IPS-15b (cell line): ENCODE data around the gene RGS3.

Experiments
- H3K27me3 ChIP-seq: one replicate; pipeline ENCODE4 v1.6.1; 2013; ENCODE audit warnings: low read length; ENCODE audit not compliant: control insufficient read depth, insufficient read depth
- H3K36me3 ChIP-seq: one replicate; pipeline ENCODE4 v1.6.1; 2013; ENCODE audit warnings: low read length; ENCODE audit not compliant: control insufficient read depth, insufficient read depth
- H3K4me1 ChIP-seq: one replicate; pipeline ENCODE4 v1.6.1; 2013; ENCODE audit warnings: mild to moderate bottlenecking, low read length; ENCODE audit not compliant: control insufficient read depth, insufficient read depth
- H3K4me3 ChIP-seq: one replicate; pipeline ENCODE4 v1.5.1; 2013; ENCODE audit warnings: low read depth, low read length
- H3K9ac ChIP-seq: one replicate; pipeline ENCODE4 v1.6.1; 2013; ENCODE audit warnings: low read depth, mild to moderate bottlenecking, low read length
- H3K9me3 ChIP-seq: one replicate; pipeline ENCODE4 v1.6.1; 2013; ENCODE audit warnings: mild to moderate bottlenecking, low read length; ENCODE audit not compliant: control insufficient read depth, insufficient read depth

RGS3 gene

DNA sequence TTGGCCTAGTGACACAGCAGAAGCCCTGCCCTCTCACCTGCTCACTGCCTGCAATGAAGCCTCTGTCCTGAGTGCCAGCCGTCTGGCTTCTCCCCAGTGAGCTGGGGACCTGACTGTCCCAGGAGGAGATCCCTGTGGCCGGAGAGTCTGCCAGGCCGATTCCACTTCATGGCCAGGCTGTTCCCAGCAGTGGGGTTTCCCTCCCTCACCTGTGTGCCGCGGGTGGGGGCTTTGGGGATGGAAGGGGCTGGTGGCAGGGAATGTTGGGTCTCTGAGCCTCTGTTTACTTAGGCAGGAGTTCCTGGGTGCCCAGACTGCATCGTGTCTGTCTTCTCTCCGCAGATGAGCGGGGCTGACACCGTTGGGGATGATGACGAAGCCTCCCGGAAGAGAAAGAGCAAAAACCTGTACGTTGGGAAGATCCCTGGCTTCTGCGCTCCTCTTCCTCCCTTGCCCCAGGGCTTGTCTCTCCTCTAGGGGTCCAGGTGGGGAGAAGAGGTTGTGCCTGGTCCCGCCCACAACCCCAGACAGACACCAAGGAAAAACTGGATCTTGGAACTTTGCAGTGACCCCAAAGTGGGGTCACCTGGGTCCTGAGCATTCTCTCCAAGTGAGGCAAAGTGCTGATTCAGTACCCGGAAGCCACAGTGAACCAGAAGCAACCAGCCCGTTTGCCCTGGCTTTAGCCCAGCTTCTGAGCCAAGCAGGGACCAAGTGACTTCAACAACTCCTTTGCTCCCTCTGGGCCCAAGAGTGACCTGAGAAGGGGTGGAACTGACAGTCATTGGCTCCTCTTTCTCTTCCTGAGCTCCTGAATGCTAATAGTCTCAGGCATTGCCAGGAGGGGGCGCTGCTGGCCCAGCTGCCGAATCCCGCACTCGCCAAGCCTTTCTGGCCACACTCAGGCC lies 127.7 kb downstream of the RGS3 start:
- Histone ChIP-seq H3K4me3 (no peak overlapping the region), H3K9me3 (no peaks in the 10 kb centered on the region), H3K9ac (no peak overlapping the region), H3K27me3 (no peaks in the 10 kb centered on the region), H3K36me3 (no peaks in the 10 kb centered on the region), H3K4me1 (peaks cover 9% of the 10 kb centered on the region)

GRCh38 chr9:113591899-113592625 lies 128.5 kb downstream of the RGS3 start:
- Histone ChIP-seq H3K9ac (no peak overlapping the region), H3K4me1 (peaks cover 9% of the 10 kb centered on the region), H3K36me3 (peaks cover 6% of the 10 kb centered on the region), H3K27me3 (no peaks in the 10 kb centered on the region), H3K9me3 (no peaks in the 10 kb centered on the region), H3K4me3 (no peak overlapping the region)

GRCh38 chr9:113592876-113593575 lies 129.5 kb downstream of the RGS3 start:
- no peak overlapping the region for H3K9ac ChIP-seq
- peaks cover 9% of the 10 kb centered on the region for H3K4me1 ChIP-seq
- H3K9me3 ChIP-seq: no peaks in the 10 kb centered on the region
- peak overlapping the region; percentile 53 for H3K4me3 ChIP-seq
- H3K36me3 ChIP-seq: peaks cover 9% of the 10 kb centered on the region
- H3K27me3 ChIP-seq: no peaks in the 10 kb centered on the region

DNA sequence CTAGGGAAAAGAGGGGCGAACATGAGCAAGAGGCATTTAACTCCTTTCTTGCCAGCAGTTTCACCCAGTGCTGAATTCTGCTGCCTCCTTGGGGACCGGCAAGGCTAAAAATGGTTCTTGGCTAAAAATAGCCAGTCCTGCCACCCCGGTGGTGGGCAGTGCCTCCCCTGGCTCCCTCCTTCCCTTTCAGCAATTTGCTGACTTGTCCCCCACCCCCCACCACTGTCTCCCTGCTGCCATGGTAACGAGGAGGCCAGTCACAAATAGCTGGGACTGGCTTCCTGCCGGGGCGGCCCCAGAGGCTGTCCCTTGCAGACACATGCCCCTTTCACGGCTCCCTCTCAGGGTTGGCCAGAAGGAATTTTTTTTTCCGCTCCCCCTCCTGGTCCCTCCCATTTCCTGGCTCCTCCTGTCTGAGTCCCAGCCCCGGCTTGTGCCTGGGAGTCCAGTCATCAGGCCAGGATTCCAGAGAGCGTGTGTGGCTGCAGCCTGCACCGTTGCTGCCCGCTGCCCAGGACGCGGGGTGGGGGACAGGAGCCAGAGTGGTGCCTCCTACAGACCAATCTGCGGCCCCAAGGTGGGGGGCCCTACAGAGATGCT lies 130.3 kb downstream of the RGS3 start:
- H3K9ac ChIP-seq: peak overlapping the region; percentile 32

DNA sequence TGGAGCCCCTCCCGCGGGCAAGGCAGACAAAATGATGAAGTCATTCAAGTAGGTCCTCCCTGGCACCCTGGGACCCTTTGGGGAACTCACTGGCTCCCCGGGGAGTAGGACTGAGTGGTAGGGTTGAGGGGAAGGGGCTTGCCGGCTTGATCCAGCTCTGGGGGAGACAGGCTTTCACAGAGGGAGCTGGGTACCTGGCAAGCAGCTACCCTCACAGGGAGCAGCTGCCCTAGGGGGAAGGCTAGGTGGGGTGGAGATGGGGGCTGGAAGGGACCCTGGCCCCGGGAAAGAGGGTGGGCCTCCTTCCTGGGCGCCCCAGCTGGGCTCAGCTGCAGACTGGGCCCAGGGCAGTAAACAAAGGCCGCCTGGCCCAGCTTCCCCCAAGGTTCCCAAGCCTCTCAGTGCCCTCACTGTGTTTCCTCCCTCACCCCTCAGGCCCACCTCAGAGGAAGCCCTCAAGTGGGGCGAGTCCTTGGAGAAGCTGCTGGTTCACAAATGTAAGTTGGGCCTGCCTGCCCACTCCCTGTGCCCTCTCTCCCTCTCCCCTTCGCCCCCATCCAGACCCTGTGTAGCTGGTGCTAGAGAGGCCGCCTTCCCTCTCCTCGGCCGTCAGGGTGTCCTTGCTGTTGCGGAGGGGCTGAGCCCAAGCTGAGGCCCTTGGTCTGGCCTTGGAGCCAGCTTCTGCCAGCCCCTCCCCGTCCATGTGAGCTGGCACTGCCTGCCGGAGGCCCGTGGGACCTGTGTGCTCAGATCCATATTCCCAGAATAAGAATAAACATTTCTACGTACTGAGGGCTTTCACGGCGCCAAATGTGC lies 131.2 kb downstream of the RGS3 start:
- Histone ChIP-seq H3K9me3 (no peaks in the 10 kb centered on the region), H3K4me3 (peak overlapping the region; percentile 53), H3K27me3 (no peaks in the 10 kb centered on the region), H3K36me3 (peaks cover 9% of the 10 kb centered on the region), H3K4me1 (peaks cover 9% of the 10 kb centered on the region), H3K9ac (peak overlapping the region; percentile 32)

More for the DNA sequence above, 130.3 kb downstream of the RGS3 start:
- H3K36me3 ChIP-seq: peaks cover 9% of the 10 kb centered on the region
- H3K4me3 ChIP-seq: peak overlapping the region; percentile 53
- no peaks in the 10 kb centered on the region for H3K9me3 ChIP-seq
- H3K27me3 ChIP-seq: no peaks in the 10 kb centered on the region
- H3K4me1 ChIP-seq: peaks cover 9% of the 10 kb centered on the region

- H3K4me1 ChIP-seq: peaks cover 9% of the 10 kb centered on the region
- H3K4me3 ChIP-seq: no peak overlapping the region
- H3K9ac ChIP-seq: no peak overlapping the region
- no peaks in the 10 kb centered on the region for H3K9me3 ChIP-seq
- peaks cover 9% of the 10 kb centered on the region for H3K36me3 ChIP-seq
- H3K27me3 ChIP-seq: no peaks in the 10 kb centered on the region
Measured at GRCh38 chr9:113596616-113597320, 133.2 kb downstream of the RGS3 start.

GRCh38 chr9:113597390-113598241 lies 134.1 kb downstream of the RGS3 start:
- H3K4me1 ChIP-seq: peaks cover 10% of the 10 kb centered on the region
- no peak overlapping the region for H3K4me3 ChIP-seq
- H3K36me3 ChIP-seq: peaks cover 9% of the 10 kb centered on the region
- H3K9me3 ChIP-seq: no peaks in the 10 kb centered on the region
- no peak overlapping the region for H3K9ac ChIP-seq
- H3K27me3 ChIP-seq: no peaks in the 10 kb centered on the region

- no peak overlapping the region for H3K4me3 ChIP-seq
- no peaks in the 10 kb centered on the region for H3K9me3 ChIP-seq
- H3K9ac ChIP-seq: no peak overlapping the region
- peaks cover 14% of the 10 kb centered on the region for H3K4me1 ChIP-seq
- peaks cover 9% of the 10 kb centered on the region for H3K36me3 ChIP-seq
- H3K27me3 ChIP-seq: no peaks in the 10 kb centered on the region
Measured at GRCh38 chr9:113598451-113598850, 134.9 kb downstream of the RGS3 start.

- Histone ChIP-seq H3K36me3 (peaks cover 9% of the 10 kb centered on the region), H3K9ac (no peak overlapping the region), H3K4me1 (peaks cover 18% of the 10 kb centered on the region), H3K4me3 (no peak overlapping the region), H3K27me3 (no peaks in the 10 kb centered on the region), H3K9me3 (no peaks in the 10 kb centered on the region)
Measured at GRCh38 chr9:113598883-113599282, 135.4 kb downstream of the RGS3 start.

DNA sequence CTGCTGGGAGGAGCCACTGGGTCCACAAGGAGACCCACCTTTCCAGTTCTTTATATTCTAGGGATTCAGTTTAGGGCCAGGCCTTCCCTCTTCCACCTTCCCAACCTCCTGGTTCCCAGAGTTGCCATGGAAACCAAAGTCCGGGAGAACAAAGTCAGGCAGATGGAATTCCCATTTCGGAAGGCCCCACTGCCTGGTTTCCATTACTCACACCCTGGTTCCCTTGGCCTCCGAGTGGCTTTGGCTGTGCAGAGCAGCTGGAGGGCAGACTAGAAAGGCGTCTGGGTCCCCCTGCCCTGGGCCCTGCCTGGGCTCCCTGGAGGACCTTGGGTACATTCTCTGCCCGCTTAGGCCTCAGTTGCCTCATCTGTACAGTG lies 136.1 kb downstream of the RGS3 start:
- H3K36me3 ChIP-seq: peaks cover 9% of the 10 kb centered on the region
- peaks cover 17% of the 10 kb centered on the region for H3K4me1 ChIP-seq
- H3K4me3 ChIP-seq: no peak overlapping the region
- H3K9me3 ChIP-seq: no peaks in the 10 kb centered on the region
- no peak overlapping the region for H3K9ac ChIP-seq
- no peaks in the 10 kb centered on the region for H3K27me3 ChIP-seq
